Calu3 (cell line): Measurements from ENCODE around the gene TNS1. TPM values are rescaled to one million over a fixed set of nuclear protein-coding genes. Genes with fewer than 3 reads are reported as not detected.

ENCODE experiments used
- BruUV-seq: library from RNA; stranded (reverse); fragments of 400-500 nt; replicated peaks from 2 replicates; lab custom pipeline; 2021; lab: Mats Ljungman, UMichigan
- CTCF ChIA-PET: fragments of 300-600 bp; sonication (Branson Sonifier 250); formaldehyde crosslinking; loops from one replicate; lab custom pipeline; 2022; ENCODE audit warnings: antibody characterized with exemption; lab: Charles Lee
- DNase-seq: peaks from one replicate; pipeline ENCODE4 v3.0.0; 2022
- H3K27ac Mint-ChIP-seq: one replicate; pipeline ENCODE4 v1.8.0; 2022; ENCODE audit warnings: mixed read lengths; ENCODE audit not compliant: unreplicated experiment
- H3K27me3 Mint-ChIP-seq: one replicate; pipeline ENCODE4 v1.8.0; 2022; ENCODE audit warnings: mixed read lengths; ENCODE audit not compliant: unreplicated experiment
- H3K36me3 Mint-ChIP-seq: one replicate; pipeline ENCODE4 v1.8.0; 2022; ENCODE audit warnings: mild to moderate bottlenecking, moderate library complexity, mixed read lengths; ENCODE audit not compliant: insufficient read depth, unreplicated experiment
- H3K4me1 Mint-ChIP-seq: one replicate; pipeline ENCODE4 v1.8.0; 2022; ENCODE audit warnings: mild to moderate bottlenecking, low read depth, mixed read lengths; ENCODE audit not compliant: unreplicated experiment
- H3K4me3 Mint-ChIP-seq: one replicate; pipeline ENCODE4 v1.8.0; 2022; ENCODE audit warnings: mild to moderate bottlenecking, low read depth, moderate library complexity, mixed read lengths; ENCODE audit not compliant: unreplicated experiment
- H3K9me3 Mint-ChIP-seq: one replicate; pipeline ENCODE4 v1.8.0; 2022; ENCODE audit warnings: low read depth, mixed read lengths; ENCODE audit not compliant: unreplicated experiment
- CTCF ChIP-seq: fragments of 200-600 bp; IDR thresholded peaks from one replicate; pipeline ENCODE4 v1.8.0; 2022; ENCODE audit warnings: antibody characterized with exemption; ENCODE audit not compliant: unreplicated experiment
- intact Hi-C: fragments of 100-400 bp; cut with micrococcal nuclease; formaldehyde crosslinking; loops from one replicate; pipeline ENCODE4 v1.10.0; 2022; ENCODE audit not compliant: unreplicated experiment
- total RNA-seq: library from RNA; stranded (reverse); gene quantifications from 2 replicates; pipeline ENCODE4 v1.2.3, GENCODE V29; 2022

The TNS1 gene
- total RNA-seq, 1 experiment from 2014 or later: 2.2 TPM

GRCh38 chr2:217909156-217909820 is 93.5 kb downstream of the TNS1 start:
- intact Hi-C loops: no loop called here
- DNase-seq: no peak
- no peak for TF ChIP-seq CTCF
- Mint-ChIP-seq H3K9me3 (no peaks in the 10 kb centered on the region), H3K4me3 (no peak overlapping the region), H3K36me3 (no peaks in the 10 kb centered on the region), H3K27ac (no peak overlapping the region), H3K27me3 (peaks cover 100% of the 10 kb centered on the region), H3K4me1 (no peaks in the 10 kb centered on the region)
- CTCF ChIA-PET: interaction anchor here (0.8 kb wide), 1 partner anchor 164 kb away, joined by 3 read pairs; no protein-coding TSS in a partner anchor
- no TSS peak for BruUV-seq

GRCh38 chr2:217908544-217908943 is 94.3 kb downstream of the TNS1 start:
- H3K27me3 Mint-ChIP-seq: peaks cover 100% of the 10 kb centered on the region
- no peaks in the 10 kb centered on the region for H3K36me3 Mint-ChIP-seq
- no TSS peak for BruUV-seq
- H3K27ac Mint-ChIP-seq: no peak overlapping the region
- H3K9me3 Mint-ChIP-seq: no peaks in the 10 kb centered on the region
- TF ChIP-seq CTCF: no peak
- intact Hi-C loops: no loop called here
- H3K4me1 Mint-ChIP-seq: no peaks in the 10 kb centered on the region
- no peak for DNase-seq
- H3K4me3 Mint-ChIP-seq: no peak overlapping the region
- CTCF ChIA-PET: no interaction called here

- BruUV-seq: no TSS peak
- no peaks in the 10 kb centered on the region for H3K9me3 Mint-ChIP-seq
- CTCF ChIA-PET: no interaction called here
Observed at GRCh38 chr2:217907266-217907665, 95.5 kb downstream of the TNS1 start.

GRCh38 chr2:217906798-217907197 is 96.0 kb downstream of the TNS1 start:
- no TSS peak for BruUV-seq
- CTCF ChIA-PET: no interaction called here
- H3K9me3 Mint-ChIP-seq: no peaks in the 10 kb centered on the region
- intact Hi-C loops: no loop called here
- no peaks in the 10 kb centered on the region for H3K4me1 Mint-ChIP-seq
- DNase-seq: no peak
- H3K4me3 Mint-ChIP-seq: no peak overlapping the region
- no peaks in the 10 kb centered on the region for H3K36me3 Mint-ChIP-seq
- no peak overlapping the region for H3K27ac Mint-ChIP-seq
- H3K27me3 Mint-ChIP-seq: peaks cover 92% of the 10 kb centered on the region
- no peak for TF ChIP-seq CTCF

More at GRCh38 chr2:217907266-217907665, 95.5 kb downstream of the TNS1 start:
- H3K27ac Mint-ChIP-seq: no peak overlapping the region
- no peak overlapping the region for H3K4me3 Mint-ChIP-seq
- intact Hi-C loops: no loop called here
- no peaks in the 10 kb centered on the region for H3K4me1 Mint-ChIP-seq
- TF ChIP-seq CTCF: no peak
- no peaks in the 10 kb centered on the region for H3K36me3 Mint-ChIP-seq
- peaks cover 97% of the 10 kb centered on the region for H3K27me3 Mint-ChIP-seq
- no peak for DNase-seq
